ENCODE results near the gene MELK. TPM values are rescaled to one million over a fixed set of nuclear protein-coding genes. Genes with fewer than 3 reads are reported as not detected.
A peak's percentile ranks its signal among the peaks of the same experiment; 100 is the strongest.
"Not testable (repeated sequence)": the region's sequence is repeated elsewhere in the genome, so short reads cannot be mapped to it uniquely, and the experiment has no call there.

MELK gene
- total and polyA plus RNA-seq, 8 donors = 1.7 to 15.2 (median 3.8) TPM; not detected in 2

DNA sequence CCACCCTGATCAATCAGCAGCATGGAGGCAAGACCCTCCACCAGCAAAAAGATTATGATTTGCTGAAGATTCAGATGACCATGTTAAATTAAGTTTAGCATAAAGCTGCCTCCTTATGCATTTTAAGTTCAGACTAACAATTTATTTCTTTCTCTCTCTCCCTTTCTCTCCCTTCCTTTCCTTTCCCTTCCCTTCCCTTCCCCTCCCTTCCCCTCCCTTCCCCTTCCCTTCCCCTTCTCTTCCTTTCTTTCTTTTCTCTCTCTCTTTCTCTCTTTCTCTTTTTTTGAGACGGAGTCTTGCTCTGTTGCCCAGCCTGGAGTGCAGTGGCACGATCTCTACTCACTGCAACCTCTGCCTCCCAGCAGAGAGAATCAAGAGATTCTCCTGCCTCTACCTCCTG is 1.4 kb upstream of the MELK start:
- WGBS, 5 donors = 80 to 98% (median 95%) methylated on average over 2 of the region's 2 CpGs
- Histone ChIP-seq H3K9me3 (no peaks in the 10 kb centered on the region), H3K27me3 (no peaks in the 10 kb centered on the region), H3K27ac (no peak overlapping the region), H3K36me3 (no peaks in the 10 kb centered on the region), H3K4me3 (no peak overlapping the region), H3K4me1 (peaks cover 12 to 20% (median 14%) of the 10 kb centered on the region in 4 donors)
- TF ChIP-seq POLR2A (IDR thresholded peaks at IDR 0.05) (no peak), POLR2AphosphoS5 (IDR thresholded peaks at IDR 0.05) (no peak), EP300 (IDR thresholded peaks at IDR 0.05) (no peak), CTCF (IDR thresholded peaks at IDR 0.05) (no peak)
- intact Hi-C loops (cut with DNase I; ENCODE audit: low total_unique reads) = no loop called here
- no peak for DNase-seq

- H3K36me3 ChIP-seq; H3K9me3 ChIP-seq; H3K27me3 ChIP-seq; DNase-seq; intact Hi-C loops (cut with DNase I; ENCODE audit: low total_unique reads): not testable (repeated sequence)
- WGBS, 5 donors = 83 to 95% (median 89%) methylated on average over 8 of the region's 8 CpGs
- Histone ChIP-seq H3K27ac (peak overlapping the region in 1 of 5 donors; percentile 76), H3K4me1 (peaks cover 12 to 20% (median 14%) of the 10 kb centered on the region in 4 donors), H3K4me3 (peak overlapping the region in 3 of 4 donors; percentile 74 to 91 (median 80))
These were observed 1.4 kb downstream of the MELK start for GRCh38 chr9:36574045-36574444.

DNA sequence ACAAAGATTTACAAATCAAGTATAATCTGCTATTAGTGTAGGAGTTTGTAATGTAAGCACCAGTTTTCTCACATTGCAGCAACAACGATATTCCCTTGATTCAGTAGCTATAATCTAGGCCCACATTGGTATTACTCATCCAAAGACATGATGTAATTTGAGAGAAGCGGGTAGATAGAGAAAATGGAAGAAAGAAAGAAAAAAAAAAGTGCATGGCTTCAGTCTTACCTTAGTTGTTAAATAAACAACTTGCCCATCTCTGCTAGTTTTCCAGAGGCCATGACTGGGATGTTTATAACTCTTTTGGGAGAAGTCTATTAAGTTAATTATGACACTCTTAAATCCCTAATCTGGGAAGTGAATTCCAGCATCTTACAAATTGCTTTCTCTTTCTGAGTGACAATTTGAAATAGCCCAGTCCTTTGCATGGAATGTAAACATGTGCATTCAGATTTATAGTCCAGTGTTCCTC is 2.8 kb downstream of the MELK start:
- TF ChIP-seq CTCF (IDR thresholded peaks at IDR 0.05) (no peak), POLR2A (IDR thresholded peaks at IDR 0.05) (no peak), EP300 (IDR thresholded peaks at IDR 0.05) (no peak), POLR2AphosphoS5 (IDR thresholded peaks at IDR 0.05) (no peak)
- no peaks in the 10 kb centered on the region for H3K36me3 ChIP-seq
- no peak overlapping the region for H3K27ac ChIP-seq
- peaks cover 12 to 20% (median 14%) of the 10 kb centered on the region in 4 donors for H3K4me1 ChIP-seq
- no peaks in the 10 kb centered on the region for H3K9me3 ChIP-seq
- no peak overlapping the region for H3K4me3 ChIP-seq
- intact Hi-C loops (cut with DNase I; ENCODE audit: low total_unique reads) = no loop called here
- H3K27me3 ChIP-seq = no peaks in the 10 kb centered on the region
- WGBS, 5 donors = 29 to 66% (median 63%) methylated on average over 2 of the region's 2 CpGs
- no peak for DNase-seq

DNA sequence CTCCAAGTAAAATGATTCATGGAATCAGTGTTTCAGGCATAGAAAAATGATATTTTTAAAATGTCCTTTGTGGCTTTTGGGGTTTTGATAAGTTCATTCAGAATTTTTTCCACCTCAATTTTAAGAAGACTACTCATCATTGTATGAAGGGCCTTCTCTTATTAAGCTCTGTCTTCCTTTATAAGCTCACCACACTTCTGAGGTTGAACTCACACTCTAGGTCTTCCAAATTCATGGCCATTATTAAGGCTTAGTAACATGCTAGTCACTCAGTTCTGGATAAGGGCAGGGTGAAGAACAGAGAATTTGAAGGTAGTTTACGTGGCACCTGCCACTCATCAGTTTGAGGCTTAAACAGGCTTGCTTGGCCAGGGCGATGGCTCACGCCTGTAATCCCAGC is 4.2 kb downstream of the MELK start:
- H3K27me3 ChIP-seq = no peaks in the 10 kb centered on the region
- TF ChIP-seq POLR2A (IDR thresholded peaks at IDR 0.05) (no peak), POLR2AphosphoS5 (IDR thresholded peaks at IDR 0.05) (no peak), EP300 (IDR thresholded peaks at IDR 0.05) (no peak), CTCF (IDR thresholded peaks at IDR 0.05) (no peak)
- H3K27ac ChIP-seq = no peak overlapping the region
- no peaks in the 10 kb centered on the region for H3K36me3 ChIP-seq
- DNase-seq = no peak
- 89 to 99% (median 96%) methylated on average over 3 of the region's 3 CpGs for WGBS, 5 donors
- intact Hi-C loops (cut with DNase I; ENCODE audit: low total_unique reads) = no loop called here
- no peaks in the 10 kb centered on the region for H3K9me3 ChIP-seq
- no peak overlapping the region for H3K4me3 ChIP-seq
- peaks cover 12 to 20% (median 14%) of the 10 kb centered on the region in 4 donors for H3K4me1 ChIP-seq

- H3K9me3 ChIP-seq = no peaks in the 10 kb centered on the region
- intact Hi-C loops (cut with DNase I; ENCODE audit: low total_unique reads) = no loop called here
- TF ChIP-seq POLR2A (IDR thresholded peaks at IDR 0.05) (no peak), POLR2AphosphoS5 (IDR thresholded peaks at IDR 0.05) (no peak), EP300 (IDR thresholded peaks at IDR 0.05) (no peak), CTCF (IDR thresholded peaks at IDR 0.05) (no peak)
These were observed 12.1 kb downstream of the MELK start for GRCh38 chr9:36584620-36585460.

More at GRCh38 chr9:36584620-36585460, 12.1 kb downstream of the MELK start:
- H3K4me3 ChIP-seq = no peak overlapping the region
- no peak for DNase-seq
- no peaks in the 10 kb centered on the region for H3K27me3 ChIP-seq
- no peaks in the 10 kb centered on the region for H3K4me1 ChIP-seq
- 89 to 98% (median 96%) methylated on average over 7 of the region's 7 CpGs for WGBS, 5 donors
- H3K27ac ChIP-seq = no peak overlapping the region
- no peaks in the 10 kb centered on the region for H3K36me3 ChIP-seq
